Hepatocyte (in vitro differentiated cells): ENCODE measurements around the gene TRAFD1. TPM values are rescaled to one million over a fixed set of nuclear protein-coding genes. Genes with fewer than 3 reads are reported as not detected.
"Not testable (repeated sequence)": the region's sequence is repeated elsewhere in the genome, so short reads cannot be mapped to it uniquely, and the experiment has no call there.

ENCODE experiments used
- DNase-seq: peaks from one replicate; pipeline ENCODE4 v3.0.0-alpha.2; 2016; ENCODE audit warnings: low spot score
- H2AFZ ChIP-seq: fragments of 200-600 bp; sonication (generic); 2 replicates; pipeline ENCODE4 v1.6.0; 2016; ENCODE audit warnings: antibody characterized with exemption, mild to moderate bottlenecking
- H3K27ac ChIP-seq: fragments of 200-600 bp; sonication (generic); 2 replicates; pipeline ENCODE4 v1.5.1; 2016; ENCODE audit warnings: mild to moderate bottlenecking
- H3K27me3 ChIP-seq: fragments of 200-600 bp; sonication (generic); 2 replicates; pipeline ENCODE4 v1.6.1; 2016
- H3K36me3 ChIP-seq: fragments of 200-600 bp; sonication (generic); replicated peaks from 2 replicates; pipeline ENCODE4 v1.5.1; 2016; ENCODE audit warnings: low read depth; ENCODE audit not compliant: insufficient read depth
- H3K4me1 ChIP-seq: fragments of 200-600 bp; sonication (generic); 2 replicates; pipeline ENCODE4 v1.5.1; 2016; ENCODE audit warnings: mild to moderate bottlenecking, moderate library complexity; ENCODE audit not compliant: insufficient read depth
- H3K4me2 ChIP-seq: fragments of 200-600 bp; sonication (generic); 2 replicates; pipeline ENCODE4 v1.6.0; 2016
- H3K4me3 ChIP-seq: fragments of 200-600 bp; sonication (generic); 2 replicates; pipeline ENCODE4 v1.5.1; 2016; ENCODE audit warnings: mild to moderate bottlenecking
- H3K79me2 ChIP-seq: fragments of 200-600 bp; sonication (generic); 2 replicates; pipeline ENCODE4 v1.6.0; 2017; ENCODE audit warnings: mild to moderate bottlenecking
- H3K9me2 ChIP-seq: fragments of 200-600 bp; sonication (generic); replicated peaks from 2 replicates; pipeline ENCODE4 v1.6.0; 2017; ENCODE audit warnings: mild to moderate bottlenecking; ENCODE audit not compliant: insufficient read depth
- H3K9me3 ChIP-seq: fragments of 200-600 bp; sonication (generic); 2 replicates; pipeline ENCODE4 v1.5.1; 2016; ENCODE audit warnings: low read depth, mild to moderate bottlenecking
- H4K20me1 ChIP-seq: fragments of 200-600 bp; sonication (generic); 2 replicates; pipeline ENCODE4 v1.6.0; 2016; ENCODE audit warnings: mild to moderate bottlenecking; ENCODE audit not compliant: insufficient read depth, poor library complexity, severe bottlenecking
- EZH2 ChIP-seq: fragments of 200-600 bp; sonication (generic); IDR thresholded peaks from 2 replicates; pipeline ENCODE4 v1.6.1; 2016; ENCODE audit warnings: antibody characterized with exemption, mild to moderate bottlenecking, borderline replicate concordance
- EZH2phosphoT487 ChIP-seq: fragments of 200-600 bp; sonication (generic); IDR thresholded peaks from one replicate; pipeline ENCODE4 v1.6.1; 2018; ENCODE audit warnings: antibody characterized with exemption, mild to moderate bottlenecking, low read depth, moderate library complexity; ENCODE audit not compliant: unreplicated experiment, severe bottlenecking
- WGBS: methylation state at CpG from one replicate; pipeline ENCODE4 v1.1.6; 2016; ENCODE audit warnings: low lambda C conversion rate; ENCODE audit errors: missing lambda C conversion rate; 5-methylcytosine and 5-hydroxymethylcytosine counted together
- polyA plus RNA-seq: library from polyadenylated mRNA; unstranded; fragments of >200 nt; fragmentation: Nextera tagmentation; extraction: Ambion mirVana; gene quantifications from 2 replicates; pipeline ENCODE4 v1.2.1, GENCODE V29; 2016
- total RNA-seq: library from RNA; depleted of rRNA; stranded (reverse); fragments of >200 nt; gene quantifications from 2 replicates; pipeline ENCODE4 v1.2.3, GENCODE V29; 2014
- TF ChIP-seq, protein P1 (sequence below): fragments of 200-600 bp; sonication (generic); IDR thresholded peaks from 2 replicates; pipeline ENCODE4 v1.5.1; 2016; ENCODE audit warnings: antibody characterized with exemption, mild to moderate bottlenecking; ENCODE audit not compliant: poor library complexity

TRAFD1 gene
- total and polyA plus RNA-seq, 2 experiments from 2014 or later: 37.1 to 37.3 TPM

DNA sequence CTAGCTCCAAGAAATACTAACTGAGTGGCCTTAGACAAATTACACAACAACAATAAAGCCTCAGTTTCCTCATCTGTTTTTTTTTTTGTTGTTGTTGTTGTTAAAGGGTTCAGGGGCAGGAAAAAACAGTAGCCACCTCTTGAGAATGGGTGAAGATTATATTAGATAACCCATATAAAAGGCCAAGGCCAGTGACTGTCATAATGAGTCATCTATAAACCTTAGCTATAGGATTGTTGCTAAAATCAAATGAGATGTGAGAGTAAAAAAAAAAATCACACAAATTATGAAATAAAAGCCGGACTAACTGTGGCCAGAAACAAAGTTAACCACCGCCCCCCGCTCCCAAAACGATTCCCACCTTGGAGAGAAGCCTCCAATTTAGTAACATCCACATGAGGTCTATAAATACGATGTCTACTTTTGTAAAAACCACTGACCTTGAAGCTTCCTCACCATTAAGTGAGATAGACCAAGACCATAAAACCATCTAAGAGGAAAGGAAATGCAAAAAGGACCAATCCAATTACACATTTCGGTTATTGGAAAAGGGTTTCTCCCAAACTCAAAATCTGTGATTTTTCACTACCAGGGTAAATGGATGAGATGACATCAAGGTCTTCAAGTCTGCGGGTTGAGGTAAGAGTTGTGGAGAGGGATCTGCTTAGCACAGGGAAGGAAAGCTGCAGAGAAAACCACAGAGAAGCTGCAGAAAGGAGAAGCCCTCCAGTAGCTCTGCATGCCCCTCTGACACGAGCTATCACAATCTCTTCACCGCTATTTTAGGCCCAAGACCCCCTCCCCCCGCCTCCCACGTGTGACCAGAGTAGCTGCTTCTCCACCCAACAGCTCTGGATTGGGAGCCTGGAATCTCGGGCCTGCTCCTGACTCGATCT lies 17.8 kb upstream of the TRAFD1 start:
- H3K4me3 ChIP-seq: peak overlapping the region; percentile 75
- peaks cover 64% of the 10 kb centered on the region for H3K79me2 ChIP-seq
- peak overlapping the region; percentile 92 for H3K27ac ChIP-seq
- H3K27me3 ChIP-seq: no peaks in the 10 kb centered on the region
- DNase-seq: peak; percentile 56
- TF ChIP-seq, protein P1, sequence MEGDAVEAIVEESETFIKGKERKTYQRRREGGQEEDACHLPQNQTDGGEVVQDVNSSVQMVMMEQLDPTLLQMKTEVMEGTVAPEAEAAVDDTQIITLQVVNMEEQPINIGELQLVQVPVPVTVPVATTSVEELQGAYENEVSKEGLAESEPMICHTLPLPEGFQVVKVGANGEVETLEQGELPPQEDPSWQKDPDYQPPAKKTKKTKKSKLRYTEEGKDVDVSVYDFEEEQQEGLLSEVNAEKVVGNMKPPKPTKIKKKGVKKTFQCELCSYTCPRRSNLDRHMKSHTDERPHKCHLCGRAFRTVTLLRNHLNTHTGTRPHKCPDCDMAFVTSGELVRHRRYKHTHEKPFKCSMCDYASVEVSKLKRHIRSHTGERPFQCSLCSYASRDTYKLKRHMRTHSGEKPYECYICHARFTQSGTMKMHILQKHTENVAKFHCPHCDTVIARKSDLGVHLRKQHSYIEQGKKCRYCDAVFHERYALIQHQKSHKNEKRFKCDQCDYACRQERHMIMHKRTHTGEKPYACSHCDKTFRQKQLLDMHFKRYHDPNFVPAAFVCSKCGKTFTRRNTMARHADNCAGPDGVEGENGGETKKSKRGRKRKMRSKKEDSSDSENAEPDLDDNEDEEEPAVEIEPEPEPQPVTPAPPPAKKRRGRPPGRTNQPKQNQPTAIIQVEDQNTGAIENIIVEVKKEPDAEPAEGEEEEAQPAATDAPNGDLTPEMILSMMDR: no peak
- no peak for TF ChIP-seq EZH2phosphoT487
- no peak for TF ChIP-seq EZH2
- H3K36me3 ChIP-seq: no peaks in the 10 kb centered on the region
- peak overlapping the region; percentile 75 for H3K4me2 ChIP-seq
- peak overlapping the region; percentile 83 for H2AFZ ChIP-seq
- H4K20me1 ChIP-seq: peaks cover 24% of the 10 kb centered on the region
- peaks cover 24% of the 10 kb centered on the region for H3K4me1 ChIP-seq
- 35% methylated on average over 13 of the region's 13 CpGs for WGBS
- H3K9me2 ChIP-seq: no peaks in the 10 kb centered on the region
- H3K9me3 ChIP-seq: no peaks in the 10 kb centered on the region

DNA sequence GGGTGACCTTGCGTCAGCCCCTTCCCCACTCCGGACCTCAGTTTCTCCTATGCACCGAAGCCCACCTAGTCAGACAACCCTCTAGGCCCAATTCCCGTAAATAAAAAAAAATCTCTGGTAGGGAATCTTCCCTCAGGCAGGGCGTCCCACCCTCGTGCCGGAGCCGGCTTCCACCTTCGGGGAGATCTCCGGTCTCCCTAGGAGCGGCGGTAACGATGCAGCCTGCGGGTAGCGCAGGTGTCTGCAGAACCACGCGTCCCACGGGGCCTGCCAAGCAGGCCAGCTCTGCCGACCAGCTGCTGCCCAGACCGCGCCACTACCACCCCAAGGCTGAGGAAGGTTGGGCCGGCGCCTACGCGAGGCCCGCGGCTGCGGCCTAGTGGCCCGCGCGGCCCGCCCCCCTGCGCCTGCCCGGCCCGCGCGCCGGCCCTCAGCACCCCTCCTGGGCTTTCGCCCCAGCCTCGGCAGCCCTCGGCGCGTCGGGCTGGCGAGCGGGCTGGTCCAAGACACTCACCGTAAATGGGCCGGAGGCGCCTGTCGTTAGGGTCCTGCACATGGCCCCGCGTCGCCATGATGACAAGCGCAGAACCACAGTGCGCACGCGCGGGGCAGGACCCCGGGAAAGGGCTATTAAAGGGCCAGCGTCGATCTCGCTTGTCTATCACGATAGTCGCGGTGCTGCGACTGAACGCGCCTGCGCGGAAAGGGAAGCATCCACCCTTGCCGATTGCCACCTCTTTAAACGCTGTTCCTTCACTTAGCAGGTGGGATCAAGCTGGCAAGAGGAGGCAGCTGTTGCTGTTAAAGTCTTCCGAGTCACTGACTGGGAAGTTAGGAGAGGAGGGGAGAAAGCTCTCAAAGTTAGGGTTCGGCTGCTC lies 16.9 kb upstream of the TRAFD1 start, which contains the start of gene NAA25:
NAA25 (minus strand) TSS at position 582 of the 878 bp plus-strand sequence; CDS start at position 572, 10 bp downstream.
- H3K9me3 ChIP-seq: no peaks in the 10 kb centered on the region
- H3K79me2 ChIP-seq: peaks cover 55% of the 10 kb centered on the region
- H3K4me3 ChIP-seq: peak within 1 kb of the TSS; percentile 75
- DNase-seq: peak; percentile 96
- WGBS: 1% methylated on average over 58 of the region's 74 CpGs
- peaks cover 24% of the 10 kb centered on the region for H3K4me1 ChIP-seq
- peak within 1 kb of the TSS; percentile 92 for H3K27ac ChIP-seq
- no peaks in the 10 kb centered on the region for H3K9me2 ChIP-seq
- H3K4me2 ChIP-seq: peak within 1 kb of the TSS; percentile 75
- TF ChIP-seq EZH2phosphoT487: no peak
- no peak for TF ChIP-seq EZH2
- TF ChIP-seq, protein P1: no peak
- peak within 1 kb of the TSS; percentile 83 for H2AFZ ChIP-seq
- peaks cover 16% of the 10 kb centered on the region for H4K20me1 ChIP-seq
- no peaks in the 10 kb centered on the region for H3K36me3 ChIP-seq
- H3K27me3 ChIP-seq: no peaks in the 10 kb centered on the region

DNA sequence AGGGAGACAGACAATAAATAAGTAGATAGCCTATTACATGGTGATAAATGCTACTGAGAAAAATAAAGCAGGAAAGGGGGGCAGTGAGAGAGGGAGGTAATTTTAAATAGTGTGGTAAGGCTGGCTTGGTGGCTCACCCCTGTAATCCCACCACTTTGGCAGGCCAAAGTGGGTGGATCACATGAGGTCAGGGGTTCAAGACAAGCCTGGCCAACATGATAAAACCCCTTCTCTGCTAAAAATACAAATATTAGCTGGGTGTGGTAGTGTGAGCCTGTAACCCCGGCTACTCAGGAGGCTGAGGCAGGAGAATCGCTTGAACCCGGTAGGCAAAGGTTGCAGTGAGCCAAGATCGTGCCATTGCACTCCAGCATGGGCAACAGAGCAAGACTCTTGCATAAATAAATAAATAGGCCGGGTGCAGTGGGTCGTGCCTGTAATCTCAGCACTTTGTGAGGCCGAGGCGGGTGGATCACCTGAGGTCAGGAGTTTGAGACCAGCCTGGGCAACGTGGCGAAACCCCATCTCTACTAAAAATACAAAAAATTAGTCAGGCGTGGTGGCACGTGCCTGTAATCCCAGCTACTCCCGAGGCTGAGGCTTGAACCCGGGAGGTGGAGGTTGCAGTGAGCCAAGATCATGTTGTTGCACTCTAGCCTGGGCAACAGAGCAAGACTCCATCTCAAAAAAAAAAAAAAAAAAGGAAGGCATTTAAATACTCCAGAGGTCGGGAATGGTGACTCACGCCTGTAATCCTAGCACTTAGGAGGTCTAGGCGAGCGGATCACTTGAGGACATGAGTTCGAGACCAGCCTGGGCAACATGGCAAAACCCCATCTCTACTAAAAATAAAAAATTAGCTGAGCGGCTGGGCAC lies 14.3 kb upstream of the TRAFD1 start:
- not testable (repeated sequence) for H3K4me2 ChIP-seq, H3K36me3 ChIP-seq, DNase-seq, H3K9me3 ChIP-seq, H3K4me3 ChIP-seq, H4K20me1 ChIP-seq, H2AFZ ChIP-seq, H3K9me2 ChIP-seq, H3K27me3 ChIP-seq
- peaks cover 29% of the 10 kb centered on the region for H3K79me2 ChIP-seq
- H3K27ac ChIP-seq: peak overlapping the region; percentile 92
- WGBS: 87% methylated on average over 20 of the region's 20 CpGs
- H3K4me1 ChIP-seq: peaks cover 20% of the 10 kb centered on the region
